Sigmoid colon (tissue), 4 donors: Measurements from ENCODE around the gene MESP2.

Source experiments
- EP300 ChIP-seq, 4 donors: sonication (generic); formaldehyde crosslinking; IDR thresholded peaks; one replicate each; pipeline ENCODE4 v1.6.1; 2017; ENCODE audit warnings: antibody characterized with exemption in 4 of 4
- POLR2A ChIP-seq, 2 donors: fragments of 450-650 bp; IDR thresholded peaks; one replicate each; pipeline ENCODE4 v1.6.1; 2016; ENCODE audit warnings: antibody characterized with exemption in 2 of 2, mild to moderate bottlenecking in 2 of 2, moderate library complexity in 2 of 2
- POLR2AphosphoS5 ChIP-seq, 4 donors: sonication (generic); formaldehyde crosslinking; IDR thresholded peaks; one replicate each; pipeline ENCODE4 v1.6.1; 2017; ENCODE audit warnings: antibody characterized with exemption in 4 of 4
- TF ChIP-seq, protein P1 (sequence below), 4 experiments: fragments of 450-650 bp in 3 of 4; fragments of 200-600 bp in 1 of 4; IDR thresholded peaks; one replicate each; pipeline ENCODE4 v1.5.1; 2016 to 2019; ENCODE audit warnings: antibody characterized with exemption in 4 of 4, mild to moderate bottlenecking in 3 of 4, moderate library complexity in 2 of 4

DNA sequence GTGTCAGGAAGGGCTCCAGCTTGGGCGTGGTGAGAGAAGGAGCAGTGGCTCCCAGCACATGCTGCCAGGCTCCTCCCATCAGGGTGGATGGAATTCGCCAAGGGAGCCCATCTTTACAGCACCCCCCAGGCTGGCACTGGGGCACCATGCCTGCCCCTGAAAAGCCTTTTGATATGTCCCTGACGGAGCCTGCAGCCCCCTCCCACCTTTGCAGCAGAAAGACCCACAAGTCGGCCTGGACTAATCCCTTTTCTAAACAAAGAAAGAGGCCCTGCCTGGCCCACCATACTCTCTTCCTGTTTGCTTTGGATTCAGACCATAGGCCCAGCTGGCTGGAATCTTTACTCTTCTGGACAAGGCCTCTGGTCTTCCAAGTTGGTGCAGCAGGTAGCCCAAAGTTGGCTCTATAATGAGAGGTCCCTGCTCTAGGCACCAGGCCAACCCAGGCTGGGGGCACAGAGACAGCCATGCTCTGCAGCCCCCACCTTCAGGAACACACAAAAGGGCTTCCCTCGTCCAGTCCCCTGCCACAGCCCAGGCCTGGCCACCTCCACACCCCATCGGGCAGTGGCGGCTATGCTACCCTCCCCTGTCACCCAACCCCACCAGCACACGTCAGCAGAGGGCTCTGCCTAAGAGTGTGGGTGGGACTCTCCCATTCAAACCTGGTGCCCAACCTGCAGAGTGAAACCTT, 33.1 kb downstream of the MESP2 start:
- no peak for TF ChIP-seq POLR2A (IDR thresholded peaks at IDR 0.05)
- TF ChIP-seq, protein P1, sequence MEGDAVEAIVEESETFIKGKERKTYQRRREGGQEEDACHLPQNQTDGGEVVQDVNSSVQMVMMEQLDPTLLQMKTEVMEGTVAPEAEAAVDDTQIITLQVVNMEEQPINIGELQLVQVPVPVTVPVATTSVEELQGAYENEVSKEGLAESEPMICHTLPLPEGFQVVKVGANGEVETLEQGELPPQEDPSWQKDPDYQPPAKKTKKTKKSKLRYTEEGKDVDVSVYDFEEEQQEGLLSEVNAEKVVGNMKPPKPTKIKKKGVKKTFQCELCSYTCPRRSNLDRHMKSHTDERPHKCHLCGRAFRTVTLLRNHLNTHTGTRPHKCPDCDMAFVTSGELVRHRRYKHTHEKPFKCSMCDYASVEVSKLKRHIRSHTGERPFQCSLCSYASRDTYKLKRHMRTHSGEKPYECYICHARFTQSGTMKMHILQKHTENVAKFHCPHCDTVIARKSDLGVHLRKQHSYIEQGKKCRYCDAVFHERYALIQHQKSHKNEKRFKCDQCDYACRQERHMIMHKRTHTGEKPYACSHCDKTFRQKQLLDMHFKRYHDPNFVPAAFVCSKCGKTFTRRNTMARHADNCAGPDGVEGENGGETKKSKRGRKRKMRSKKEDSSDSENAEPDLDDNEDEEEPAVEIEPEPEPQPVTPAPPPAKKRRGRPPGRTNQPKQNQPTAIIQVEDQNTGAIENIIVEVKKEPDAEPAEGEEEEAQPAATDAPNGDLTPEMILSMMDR (IDR thresholded peaks at IDR 0.05), result no peak
- no peak for TF ChIP-seq EP300 (IDR thresholded peaks at IDR 0.05)
- no peak for TF ChIP-seq POLR2AphosphoS5 (IDR thresholded peaks at IDR 0.05)
